DND-41 (cell line): Measurements from ENCODE around the gene MPV17.

ENCODE experiments used
- ATAC-seq: fragments of 200-7000 bp; cut with Tn5 transposase; 3 replicates; pipeline ENCODE4 v1.9.1; 2021; ENCODE audit warnings: low read depth; ENCODE audit not compliant: insufficient read depth
- DNase-seq: peaks from one replicate; pipeline ENCODE4 v3.0.0-alpha.2; 2020
- H2AFZ ChIP-seq: 2 replicates; pipeline ENCODE4 v1.6.0; 2012; ENCODE audit warnings: low read depth, low read length
- H3K27ac ChIP-seq: 2 replicates; pipeline ENCODE4 v1.5.1; 2012; ENCODE audit warnings: low read length, inconsistent platforms
- H3K27me3 ChIP-seq: fragments of 200-600 bp; sonication (generic); 2 replicates; pipeline ENCODE4 v1.6.0; 2012; ENCODE audit warnings: low read length, mild to moderate bottlenecking, inconsistent platforms; ENCODE audit not compliant: insufficient read depth, poor library complexity
- H3K36me3 ChIP-seq: 2 replicates; pipeline ENCODE4 v1.5.1; 2012; ENCODE audit warnings: low read length, inconsistent platforms; ENCODE audit not compliant: insufficient read depth
- H3K4me1 ChIP-seq: 2 replicates; pipeline ENCODE4 v1.5.1; 2012; ENCODE audit warnings: mild to moderate bottlenecking, low read length; ENCODE audit not compliant: insufficient read depth
- H3K4me2 ChIP-seq: 2 replicates; pipeline ENCODE4 v1.6.0; 2012; ENCODE audit warnings: mild to moderate bottlenecking, moderate library complexity, low read length, inconsistent platforms; ENCODE audit not compliant: insufficient read depth
- H3K4me3 ChIP-seq, 2 experiments: fragments of 200-600 bp in 1 of 2; shearing (Covaris generic) in 1 of 2; 2 replicates each; pipeline ENCODE4 v1.5.1; 2012 to 2016; ENCODE audit warnings: inconsistent platforms in 2 of 2, low read length in 2 of 2, mild to moderate bottlenecking in 2 of 2, low read depth in 1 of 2, moderate library complexity in 1 of 2
- H3K79me2 ChIP-seq: 2 replicates; pipeline ENCODE4 v1.6.0; 2012; ENCODE audit warnings: low read length, inconsistent platforms; ENCODE audit not compliant: insufficient read depth
- H3K9ac ChIP-seq: 2 replicates; pipeline ENCODE4 v1.6.0; 2012; ENCODE audit warnings: low read depth, mild to moderate bottlenecking, inconsistent platforms, low read length, moderate library complexity
- H3K9me3 ChIP-seq: 2 replicates; pipeline ENCODE4 v1.5.1; 2012; ENCODE audit warnings: low read length, moderate library complexity, mild to moderate bottlenecking, inconsistent platforms; ENCODE audit not compliant: insufficient read depth, severe bottlenecking
- H4K20me1 ChIP-seq: 2 replicates; pipeline ENCODE4 v1.6.0; 2012; ENCODE audit warnings: low read length; ENCODE audit not compliant: insufficient read depth
- CTCF ChIP-seq: IDR thresholded peaks from 2 replicates; pipeline ENCODE4 v1.5.1; 2012; ENCODE audit warnings: borderline replicate concordance, low read length, moderate library complexity, mild to moderate bottlenecking; ENCODE audit not compliant: poor library complexity, severe bottlenecking; ENCODE audit errors: extremely low read depth
- EZH2 ChIP-seq: IDR thresholded peaks from 3 replicates; pipeline ENCODE4 v1.6.1; 2012; ENCODE audit warnings: borderline replicate concordance, low read depth, mild to moderate bottlenecking, moderate library complexity, low read length, inconsistent platforms; ENCODE audit not compliant: severe bottlenecking

The MPV17 gene

GRCh38 chr2:27306136-27306535 is 16.8 kb downstream of the MPV17 start:
- no peak for TF ChIP-seq CTCF
- TF ChIP-seq EZH2 = no peak
- no peak overlapping the region for H3K4me3 ChIP-seq
- H2AFZ ChIP-seq = no peak overlapping the region
- H3K9ac ChIP-seq = no peak overlapping the region
- H3K4me1 ChIP-seq = peaks cover 5% of the 10 kb centered on the region
- DNase-seq = no peak
- peaks cover 7% of the 10 kb centered on the region for H4K20me1 ChIP-seq
- H3K27me3 ChIP-seq = no peaks in the 10 kb centered on the region
- H3K4me2 ChIP-seq = no peak overlapping the region
- H3K36me3 ChIP-seq = peaks cover 15% of the 10 kb centered on the region
- no peaks in the 10 kb centered on the region for H3K9me3 ChIP-seq
- H3K79me2 ChIP-seq = no peaks in the 10 kb centered on the region
- no peak for ATAC-seq
- H3K27ac ChIP-seq = no peak overlapping the region

GRCh38 chr2:27305516-27305915 is 17.4 kb downstream of the MPV17 start:
- TF ChIP-seq CTCF = no peak
- TF ChIP-seq EZH2 = no peak
- Histone ChIP-seq H3K4me2 (no peak overlapping the region), H3K27ac (no peak overlapping the region), H3K4me1 (peaks cover 5% of the 10 kb centered on the region), H3K27me3 (no peaks in the 10 kb centered on the region), H3K4me3 (no peak overlapping the region), H3K79me2 (no peaks in the 10 kb centered on the region), H3K36me3 (peaks cover 15% of the 10 kb centered on the region), H2AFZ (no peak overlapping the region), H3K9ac (no peak overlapping the region), H3K9me3 (no peaks in the 10 kb centered on the region), H4K20me1 (peaks cover 7% of the 10 kb centered on the region)
- DNase-seq = no peak
- no peak for ATAC-seq

GRCh38 chr2:27304488-27305240 is 18.2 kb downstream of the MPV17 start:
- no peaks in the 10 kb centered on the region for H3K79me2 ChIP-seq
- no peak overlapping the region for H3K9ac ChIP-seq
- H3K27me3 ChIP-seq = no peaks in the 10 kb centered on the region
- no peak overlapping the region for H3K4me3 ChIP-seq
- H3K4me1 ChIP-seq = peaks cover 5% of the 10 kb centered on the region
- no peak overlapping the region for H3K27ac ChIP-seq
- no peaks in the 10 kb centered on the region for H3K9me3 ChIP-seq
- DNase-seq (no peak), ATAC-seq (no peak)
- H3K4me2 ChIP-seq = no peak overlapping the region
- H2AFZ ChIP-seq = no peak overlapping the region
- TF ChIP-seq EZH2 = no peak
- TF ChIP-seq CTCF = no peak
- peaks cover 12% of the 10 kb centered on the region for H3K36me3 ChIP-seq
- peaks cover 7% of the 10 kb centered on the region for H4K20me1 ChIP-seq
